RWPE2 (cell line): ENCODE results near the gene ACTN3.

Source experiments
- ATAC-seq: fragments of 200-7000 bp; cut with Tn5 transposase; 3 replicates; pipeline ENCODE4 v1.9.1; 2021; ENCODE audit warnings: low read depth
- DNase-seq: peaks from one replicate; pipeline ENCODE4 v3.0.0-alpha.2; 2020; ENCODE audit warnings: low spot score
- H3K27ac ChIP-seq: fragments of 450-650 bp; 2 replicates; pipeline ENCODE4 v1.5.1; 2017; ENCODE audit warnings: mild to moderate bottlenecking; ENCODE audit not compliant: poor library complexity, severe bottlenecking
- H3K27me3 ChIP-seq: fragments of 250-450 bp; sonication (Bioruptor Pico); 2 replicates; pipeline ENCODE4 v1.5.1; 2021; ENCODE audit warnings: mild to moderate bottlenecking, moderate library complexity; ENCODE audit not compliant: insufficient read depth, poor library complexity, severe bottlenecking
- H3K36me3 ChIP-seq: fragments of 250-450 bp; sonication (Bioruptor Pico); 2 replicates; pipeline ENCODE4 v1.5.1; 2020; ENCODE audit warnings: low read depth, mild to moderate bottlenecking, moderate library complexity
- H3K4me1 ChIP-seq: fragments of 250-450 bp; sonication (Bioruptor Pico); 2 replicates; pipeline ENCODE4 v1.5.1; 2021; ENCODE audit warnings: mild to moderate bottlenecking, moderate library complexity; ENCODE audit not compliant: insufficient read depth, poor library complexity, severe bottlenecking
- H3K4me3 ChIP-seq: fragments of 250-450 bp; sonication (Bioruptor Pico); 2 replicates; pipeline ENCODE4 v1.5.1; 2021; ENCODE audit warnings: mild to moderate bottlenecking, moderate library complexity; ENCODE audit not compliant: severe bottlenecking
- H3K9me3 ChIP-seq: fragments of 250-450 bp; sonication (Bioruptor Pico); 2 replicates; pipeline ENCODE4 v1.5.1; 2021; ENCODE audit warnings: mild to moderate bottlenecking, moderate library complexity; ENCODE audit not compliant: severe bottlenecking
- CTCF ChIP-seq: fragments of 450-650 bp; IDR thresholded peaks from one replicate; pipeline ENCODE4 v1.5.1; 2017; ENCODE audit warnings: mild to moderate bottlenecking, moderate library complexity; ENCODE audit not compliant: poor library complexity, severe bottlenecking

The ACTN3 gene

DNA sequence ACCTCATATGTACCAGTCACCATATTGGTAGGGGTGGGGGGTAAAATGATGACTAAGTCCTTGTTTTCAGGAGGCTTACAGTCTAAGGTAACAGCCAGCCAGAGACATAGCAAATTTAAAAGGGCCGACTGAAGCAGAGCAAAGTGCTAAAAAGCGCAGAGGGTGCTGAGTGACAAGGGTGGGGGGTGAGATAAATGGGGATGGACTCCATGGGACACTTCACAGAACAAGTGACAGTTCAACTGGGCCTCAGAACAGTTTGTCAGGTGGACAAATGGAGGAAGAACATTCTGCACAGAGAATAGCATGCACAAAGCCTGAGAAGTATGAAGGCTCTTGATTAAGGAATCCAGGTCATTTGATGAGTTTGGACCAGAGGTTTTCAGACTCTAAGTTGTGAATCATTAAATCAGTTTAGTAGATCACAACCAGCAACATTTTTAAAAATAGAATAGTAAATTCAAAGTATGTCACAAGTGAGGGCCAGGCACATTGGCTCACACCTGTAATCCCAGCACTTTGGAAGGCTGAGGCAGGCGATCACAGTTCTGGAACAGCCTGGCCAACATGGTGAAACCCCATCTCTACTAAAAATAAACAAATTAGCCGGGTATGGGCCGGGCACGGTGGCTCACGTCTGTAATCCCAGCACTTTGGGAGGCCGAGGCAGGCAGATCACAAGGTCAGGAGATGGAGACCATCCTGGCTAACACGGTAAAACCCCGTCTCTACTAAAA lies 22.2 kb upstream of the ACTN3 start:
- no peak for TF ChIP-seq CTCF
- Histone ChIP-seq H3K4me3 (no peak overlapping the region), H3K27ac (no peak overlapping the region), H3K27me3 (no peaks in the 10 kb centered on the region), H3K9me3 (no peaks in the 10 kb centered on the region), H3K4me1 (no peaks in the 10 kb centered on the region), H3K36me3 (peaks cover 33% of the 10 kb centered on the region)
- DNase-seq (no peak), ATAC-seq (no peak)

DNA sequence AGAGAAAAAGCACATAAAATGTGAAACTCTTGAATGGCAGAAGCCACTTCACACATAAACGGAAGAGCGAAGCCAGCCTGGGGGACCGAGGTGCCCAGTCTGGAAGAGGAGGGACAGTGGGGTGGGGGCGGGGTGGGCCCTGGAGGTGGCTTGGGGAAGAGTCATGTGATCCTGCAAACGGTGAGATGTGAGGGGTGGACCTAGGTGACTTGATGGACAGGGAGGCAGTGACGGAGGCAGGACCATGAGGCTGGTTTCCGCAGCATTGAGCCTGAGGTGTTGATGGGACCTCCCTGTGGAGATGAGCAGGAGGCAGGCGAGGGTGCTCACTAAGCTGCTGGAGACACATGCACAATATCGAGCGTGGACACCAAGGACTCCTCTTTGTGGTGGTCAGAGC lies 17.6 kb upstream of the ACTN3 start:
- DNase-seq (no peak), ATAC-seq (no peak; the same call in 2 of the 3 replicates)
- Histone ChIP-seq H3K4me1 (no peaks in the 10 kb centered on the region), H3K4me3 (no peak overlapping the region), H3K36me3 (0 out of 2 replicates have a peak, but pooled peaks cover under 1% of the 10 kb centered on the region), H3K27ac (no peak overlapping the region), H3K27me3 (no peaks in the 10 kb centered on the region), H3K9me3 (no peaks in the 10 kb centered on the region)
- no peak for TF ChIP-seq CTCF

DNA sequence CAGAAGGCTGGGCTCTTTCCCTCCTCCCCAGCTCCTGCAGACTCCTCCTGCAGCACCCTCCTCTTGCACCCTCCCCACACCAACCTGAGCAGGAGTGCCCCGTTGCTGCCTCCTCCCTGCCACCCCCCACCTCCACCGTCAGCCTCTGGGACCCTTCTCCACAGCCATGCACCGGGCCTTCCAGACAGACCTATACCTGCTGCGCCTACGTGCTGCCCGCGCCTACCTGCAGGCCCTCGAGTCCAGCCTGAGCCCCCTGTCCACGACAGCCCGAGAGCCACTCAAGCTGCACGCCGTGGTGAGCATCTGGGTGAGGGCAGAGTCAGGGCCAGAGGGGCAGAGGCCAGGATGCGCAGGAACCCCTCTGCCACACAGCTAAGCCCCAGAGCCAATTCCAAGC lies 17.0 kb upstream of the ACTN3 start:
- Histone ChIP-seq H3K36me3 (no peaks in the 10 kb centered on the region), H3K27me3 (no peaks in the 10 kb centered on the region), H3K4me1 (no peaks in the 10 kb centered on the region), H3K9me3 (no peaks in the 10 kb centered on the region), H3K27ac (no peak overlapping the region), H3K4me3 (no peak overlapping the region)
- no peak for ATAC-seq
- no peak for TF ChIP-seq CTCF
- no peak for DNase-seq

- Histone ChIP-seq H3K27me3 (no peaks in the 10 kb centered on the region), H3K4me1 (no peaks in the 10 kb centered on the region), H3K36me3 (no peaks in the 10 kb centered on the region), H3K9me3 (no peaks in the 10 kb centered on the region), H3K4me3 (no peak overlapping the region), H3K27ac (no peak overlapping the region)
- no peak for DNase-seq
- ATAC-seq, result no peak
- TF ChIP-seq CTCF, result no peak
Observed at GRCh38 chr11:66530927-66531709, 15.6 kb upstream of the ACTN3 start.

- H3K9me3 ChIP-seq, result no peaks in the 10 kb centered on the region
- H3K36me3 ChIP-seq, result no peaks in the 10 kb centered on the region
- H3K27me3 ChIP-seq, result no peaks in the 10 kb centered on the region
- no peak overlapping the region for H3K4me3 ChIP-seq
- H3K27ac ChIP-seq, result no peak overlapping the region
- ATAC-seq, result no peak
- TF ChIP-seq CTCF, result no peak
- no peaks in the 10 kb centered on the region for H3K4me1 ChIP-seq
- DNase-seq, result no peak
Observed at GRCh38 chr11:66531841-66532240, 14.9 kb upstream of the ACTN3 start.
